Measurements from ENCODE around the gene BRWD1. TPM values are rescaled to one million over a fixed set of nuclear protein-coding genes. Genes with fewer than 3 reads are reported as not detected.
A peak's percentile ranks its signal among the peaks of the same experiment; 100 is the strongest.

The BRWD1 gene
- total and polyA plus RNA-seq, 5 experiments from 2014 or later, result 26.3 to 121 (median 42.6) TPM

GRCh38 chr21:39325458-39325857 lies 12.0 kb upstream of the BRWD1 start:
- Mint-ChIP-seq H3K4me3 (no peak overlapping the region), H3K36me3 (peaks cover 0 to 2% (median 0%) of the 10 kb centered on the region in 3 donors), H3K9me3 (no peaks in the 10 kb centered on the region), H3K27me3 (peaks cover 0 to 8% (median 0%) of the 10 kb centered on the region in 5 donors), H3K27ac (no peak overlapping the region), H3K4me1 (no peaks in the 10 kb centered on the region)
- POLR2A ChIA-PET, result interaction anchor here (1.8 kb wide), 1 partner anchor 12 kb away, joined by 5 read pairs; the partner anchor contains the start of gene BRWD1
- no peak for DNase-seq
- ATAC-seq, result no peak

- H3K36me3 Mint-ChIP-seq, result no peaks in the 10 kb centered on the region
- H3K27ac Mint-ChIP-seq, result peak overlapping the region in 1 of 10 donors; percentile 32
- ATAC-seq (no peak), DNase-seq (no peak)
- H3K27me3 Mint-ChIP-seq, result peaks cover 0 to 3% (median 0%) of the 10 kb centered on the region in 5 donors
- no peaks in the 10 kb centered on the region for H3K9me3 Mint-ChIP-seq
- H3K4me1 Mint-ChIP-seq, result peaks cover 0 to 21% (median 0%) of the 10 kb centered on the region in 4 donors
- no peak overlapping the region for H3K4me3 Mint-ChIP-seq
- POLR2A ChIA-PET, result no interaction called here
Measured at GRCh38 chr21:39321424-39321823, 8.0 kb upstream of the BRWD1 start.

- ATAC-seq (no peak), DNase-seq (no peak)
- Mint-ChIP-seq H3K4me3 (no peak overlapping the region), H3K27me3 (no peaks in the 10 kb centered on the region), H3K4me1 (peaks cover 5 to 31% (median 10%) of the 10 kb centered on the region in 4 donors), H3K36me3 (no peaks in the 10 kb centered on the region), H3K27ac (peak overlapping the region in 1 of 10 donors; percentile 80), H3K9me3 (no peaks in the 10 kb centered on the region)
- POLR2A ChIA-PET, result interaction anchor here (0.6 kb wide), 1 partner anchor 28 kb away, joined by 3 read pairs; no protein-coding TSS in a partner anchor
Measured at GRCh38 chr21:39319814-39320332, 6.4 kb upstream of the BRWD1 start.

GRCh38 chr21:39319251-39319756 lies 5.9 kb upstream of the BRWD1 start:
- H3K4me3 Mint-ChIP-seq, result no peak overlapping the region
- no peak for DNase-seq
- no peaks in the 10 kb centered on the region for H3K27me3 Mint-ChIP-seq
- POLR2A ChIA-PET, result no interaction called here
- H3K4me1 Mint-ChIP-seq, result peaks cover 9 to 35% (median 14%) of the 10 kb centered on the region in 4 donors
- ATAC-seq, result no peak
- no peaks in the 10 kb centered on the region for H3K9me3 Mint-ChIP-seq
- H3K36me3 Mint-ChIP-seq, result no peaks in the 10 kb centered on the region
- H3K27ac Mint-ChIP-seq, result peak overlapping the region in 1 of 10 donors; percentile 9

- POLR2A ChIA-PET, result interaction anchor here (7.2 kb wide), 1 partner anchor 29 kb away, joined by 178 read pairs; the partner anchor contains the start of gene HMGN1
- Mint-ChIP-seq H3K27ac (peak overlapping the region in 2 of 10 donors; percentile 5 to 12), H3K36me3 (no peaks in the 10 kb centered on the region), H3K9me3 (peaks cover 0 to 2% (median 0%) of the 10 kb centered on the region in 9 donors), H3K27me3 (peaks cover 0 to 2% (median 0%) of the 10 kb centered on the region in 5 donors), H3K4me3 (no peak overlapping the region), H3K4me1 (peaks cover 12 to 37% (median 20%) of the 10 kb centered on the region in 4 donors)
- DNase-seq (no peak), ATAC-seq (no peak)
Measured at GRCh38 chr21:39318091-39318959, 4.9 kb upstream of the BRWD1 start.

- no peak for DNase-seq
- Mint-ChIP-seq H3K9me3 (peaks cover 0 to 2% (median 0%) of the 10 kb centered on the region in 9 donors), H3K27ac (peak overlapping the region in 4 of 10 donors; percentile 5 to 37 (median 17)), H3K4me3 (no peak overlapping the region), H3K36me3 (no peaks in the 10 kb centered on the region), H3K27me3 (peaks cover 0 to 2% (median 0%) of the 10 kb centered on the region in 5 donors), H3K4me1 (peaks cover 12 to 37% (median 20%) of the 10 kb centered on the region in 4 donors)
- POLR2A ChIA-PET, result interaction anchor here (7.2 kb wide), 1 partner anchor 30 kb away, joined by 178 read pairs; the partner anchor contains the start of gene HMGN1
- no peak for ATAC-seq
Measured at GRCh38 chr21:39317134-39318090, 4.0 kb upstream of the BRWD1 start.

GRCh38 chr21:39316729-39317128 lies 3.3 kb upstream of the BRWD1 start:
- POLR2A ChIA-PET, result interaction anchor here (7.2 kb wide), 1 partner anchor 31 kb away, joined by 178 read pairs; the partner anchor contains the start of gene HMGN1
- peaks cover 17 to 43% (median 26%) of the 10 kb centered on the region in 4 donors for H3K4me1 Mint-ChIP-seq
- peaks cover 0 to 2% (median 0%) of the 10 kb centered on the region in 5 donors for H3K27me3 Mint-ChIP-seq
- peak overlapping the region in 1 of 10 donors; percentile 22 for H3K27ac Mint-ChIP-seq
- peaks cover 0 to 2% (median 0%) of the 10 kb centered on the region in 9 donors for H3K9me3 Mint-ChIP-seq
- H3K4me3 Mint-ChIP-seq, result no peak overlapping the region
- DNase-seq, result no peak
- ATAC-seq, result no peak
- H3K36me3 Mint-ChIP-seq, result peaks cover 0 to 5% (median 3%) of the 10 kb centered on the region in 3 donors

- H3K27ac Mint-ChIP-seq, result peak overlapping the region in 6 of 10 donors; percentile 13 to 79 (median 40)
- ATAC-seq (no peak), DNase-seq (peak in 1 of 10 donors; percentile 4)
- peaks cover 0 to 2% (median 0%) of the 10 kb centered on the region in 5 donors for H3K27me3 Mint-ChIP-seq
- H3K4me1 Mint-ChIP-seq, result peaks cover 18 to 51% (median 34%) of the 10 kb centered on the region in 4 donors
- H3K9me3 Mint-ChIP-seq, result peaks cover 0 to 2% (median 0%) of the 10 kb centered on the region in 9 donors
- H3K4me3 Mint-ChIP-seq, result peak overlapping the region in 4 of 10 donors; percentile 5 to 53 (median 36)
- peaks cover 0 to 13% (median 4%) of the 10 kb centered on the region in 3 donors for H3K36me3 Mint-ChIP-seq
- POLR2A ChIA-PET, result interaction anchor here (0.6 to 7.2 kb wide), 3 partner anchors 8 to 132 kb away, joined by 3 to 178 read pairs (median 40); partner anchors contain the start of genes HMGN1 and PSMG1
Measured at GRCh38 chr21:39315603-39316445, 2.4 kb upstream of the BRWD1 start.

GRCh38 chr21:39314143-39315027 lies 953 bp upstream of the BRWD1 start:
- H3K27ac Mint-ChIP-seq, result peak overlapping the region; percentile 81 to 99 (median 92)
- POLR2A ChIA-PET, result interaction anchor here (0.9 to 7.2 kb wide), 16 partner anchors 11 to 131 kb away, joined by 3 to 178 read pairs (median 6); partner anchors contain the start of genes HMGN1 and PSMG1
- peaks cover 0 to 25% (median 4%) of the 10 kb centered on the region in 3 donors for H3K36me3 Mint-ChIP-seq
- ATAC-seq, result peak; percentile 34 to 35
- DNase-seq, result peak in 9 of 10 donors; percentile 40 to 73 (median 54)
- H3K4me3 Mint-ChIP-seq, result peak overlapping the region; percentile 86 to 98 (median 92)
- peaks cover 0 to 2% (median 0%) of the 10 kb centered on the region in 5 donors for H3K27me3 Mint-ChIP-seq
- peaks cover 0 to 2% (median 0%) of the 10 kb centered on the region in 9 donors for H3K9me3 Mint-ChIP-seq
- peaks cover 24 to 58% (median 40%) of the 10 kb centered on the region in 4 donors for H3K4me1 Mint-ChIP-seq

Measured in naive thymus-derived CD8-positive, alpha-beta T cell (primary cell).